Measurements from ENCODE around the gene SMARCC2. TPM values are rescaled to one million over a fixed set of nuclear protein-coding genes. Genes with fewer than 3 reads are reported as not detected.

Gene SMARCC2
- total and polyA plus RNA-seq, 9 of the 15 experiments (the other 6 are each of a cell fraction or from before 2014, with no cell fraction given), result 11.9 to 86.0 (median 36.6) TPM

DNA sequence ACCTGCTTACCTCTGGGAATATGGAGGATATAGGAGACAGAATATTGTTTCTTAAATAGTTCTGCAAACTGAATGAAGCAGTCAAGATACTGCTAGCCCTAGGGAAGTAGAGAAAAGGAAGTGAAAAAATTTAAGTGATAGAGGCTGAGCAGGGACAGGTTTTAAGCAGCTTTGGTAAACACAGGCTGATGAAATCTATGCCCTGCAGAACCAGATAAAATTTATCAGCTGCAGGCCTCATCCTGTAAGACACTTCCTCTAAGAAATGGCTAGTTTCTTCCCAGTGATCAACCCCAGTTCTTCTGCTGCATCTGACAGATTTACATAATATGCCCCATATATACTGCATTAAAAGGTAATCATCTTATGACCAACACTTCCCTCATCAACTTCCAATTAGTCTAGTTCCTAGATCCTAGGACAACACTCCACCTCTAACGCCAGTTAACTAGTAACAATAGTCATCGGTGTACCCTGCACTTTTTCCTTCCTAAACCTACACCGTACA is 62.5 kb downstream of the SMARCC2 start (continued):
- TF ChIP-seq ZNF197 (CRISPR knock-in tag; IDR thresholded peaks at IDR 0.05; ENCODE audit: low read depth) (no peak), POLR2B (IDR thresholded peaks at IDR 0.05; ENCODE audit: low read depth, partially characterized antibody) (peak; percentile 22), CAMTA2 (CRISPR knock-in tag; conservative IDR thresholded peaks at IDR 0.05) (no peak), ZNF224 (CRISPR knock-in tag; IDR thresholded peaks at IDR 0.05) (no peak), ZNF444 (CRISPR knock-in tag; IDR thresholded peaks at IDR 0.05) (no peak), KLF6 (CRISPR knock-in tag; IDR thresholded peaks at IDR 0.05; ENCODE audit: borderline replicate concordance) (no peak), RBM17 (IDR thresholded peaks at IDR 0.05; ENCODE audit: borderline replicate concordance, low read depth, low read length) (no peak), NONO (IDR thresholded peaks at IDR 0.05; ENCODE audit: low read depth in 2 of 2, low read length in 1 of 2) (peak in 1 of 2 experiments; percentile 38; a peak in 1 of 4 replicates), SMAD4 (CRISPR knock-in tag; conservative IDR thresholded peaks at IDR 0.05) (peak; percentile 64; the same call in 1 of the 2 replicates), PHB (CRISPR knock-in tag; IDR thresholded peaks at IDR 0.05) (no peak), RAD51 (IDR thresholded peaks at IDR 0.05; ENCODE audit: borderline replicate concordance, low read depth) (0 out of 2 replicates have a peak, but pooled peaks have one; percentile 8), CEBPG (CRISPR knock-in tag; IDR thresholded peaks at IDR 0.05) (peak; percentile 80), CEBPG (tag; conservative IDR thresholded peaks at IDR 0.05 in 1 of 2, IDR thresholded peaks at IDR 0.05 in 1 of 2) (peak; percentile 80 to 87), TARDBP (IDR thresholded peaks at IDR 0.05) (no peak; the same call in 1 of the 2 replicates), SIX5 (IDR thresholded peaks at IDR 0.05; ENCODE audit: borderline replicate concordance in 1 of 2, insufficient read depth in 1 of 2, low read depth in 1 of 2, low read length in 2 of 2) (no peak), ZNF431 (CRISPR knock-in tag; IDR thresholded peaks at IDR 0.05) (no peak), CBFA2T2 (conservative IDR thresholded peaks at IDR 0.05) (peak; percentile 86)
- TF ChIP-seq, protein P1, sequence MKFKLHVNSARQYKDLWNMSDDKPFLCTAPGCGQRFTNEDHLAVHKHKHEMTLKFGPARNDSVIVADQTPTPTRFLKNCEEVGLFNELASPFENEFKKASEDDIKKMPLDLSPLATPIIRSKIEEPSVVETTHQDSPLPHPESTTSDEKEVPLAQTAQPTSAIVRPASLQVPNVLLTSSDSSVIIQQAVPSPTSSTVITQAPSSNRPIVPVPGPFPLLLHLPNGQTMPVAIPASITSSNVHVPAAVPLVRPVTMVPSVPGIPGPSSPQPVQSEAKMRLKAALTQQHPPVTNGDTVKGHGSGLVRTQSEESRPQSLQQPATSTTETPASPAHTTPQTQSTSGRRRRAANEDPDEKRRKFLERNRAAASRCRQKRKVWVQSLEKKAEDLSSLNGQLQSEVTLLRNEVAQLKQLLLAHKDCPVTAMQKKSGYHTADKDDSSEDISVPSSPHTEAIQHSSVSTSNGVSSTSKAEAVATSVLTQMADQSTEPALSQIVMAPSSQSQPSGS (CRISPR knock-in tag; IDR thresholded peaks at IDR 0.05), result no peak
- TF ChIP-seq, protein P2, sequence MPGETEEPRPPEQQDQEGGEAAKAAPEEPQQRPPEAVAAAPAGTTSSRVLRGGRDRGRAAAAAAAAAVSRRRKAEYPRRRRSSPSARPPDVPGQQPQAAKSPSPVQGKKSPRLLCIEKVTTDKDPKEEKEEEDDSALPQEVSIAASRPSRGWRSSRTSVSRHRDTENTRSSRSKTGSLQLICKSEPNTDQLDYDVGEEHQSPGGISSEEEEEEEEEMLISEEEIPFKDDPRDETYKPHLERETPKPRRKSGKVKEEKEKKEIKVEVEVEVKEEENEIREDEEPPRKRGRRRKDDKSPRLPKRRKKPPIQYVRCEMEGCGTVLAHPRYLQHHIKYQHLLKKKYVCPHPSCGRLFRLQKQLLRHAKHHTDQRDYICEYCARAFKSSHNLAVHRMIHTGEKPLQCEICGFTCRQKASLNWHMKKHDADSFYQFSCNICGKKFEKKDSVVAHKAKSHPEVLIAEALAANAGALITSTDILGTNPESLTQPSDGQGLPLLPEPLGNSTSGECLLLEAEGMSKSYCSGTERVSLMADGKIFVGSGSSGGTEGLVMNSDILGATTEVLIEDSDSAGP (CRISPR knock-in tag; IDR thresholded peaks at IDR 0.05), result no peak
- TF ChIP-seq, protein P3, sequence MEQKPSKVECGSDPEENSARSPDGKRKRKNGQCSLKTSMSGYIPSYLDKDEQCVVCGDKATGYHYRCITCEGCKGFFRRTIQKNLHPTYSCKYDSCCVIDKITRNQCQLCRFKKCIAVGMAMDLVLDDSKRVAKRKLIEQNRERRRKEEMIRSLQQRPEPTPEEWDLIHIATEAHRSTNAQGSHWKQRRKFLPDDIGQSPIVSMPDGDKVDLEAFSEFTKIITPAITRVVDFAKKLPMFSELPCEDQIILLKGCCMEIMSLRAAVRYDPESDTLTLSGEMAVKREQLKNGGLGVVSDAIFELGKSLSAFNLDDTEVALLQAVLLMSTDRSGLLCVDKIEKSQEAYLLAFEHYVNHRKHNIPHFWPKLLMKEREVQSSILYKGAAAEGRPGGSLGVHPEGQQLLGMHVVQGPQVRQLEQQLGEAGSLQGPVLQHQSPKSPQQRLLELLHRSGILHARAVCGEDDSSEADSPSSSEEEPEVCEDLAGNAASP (IDR thresholded peaks at IDR 0.05), result no peak
- TF ChIP-seq, protein P4, sequence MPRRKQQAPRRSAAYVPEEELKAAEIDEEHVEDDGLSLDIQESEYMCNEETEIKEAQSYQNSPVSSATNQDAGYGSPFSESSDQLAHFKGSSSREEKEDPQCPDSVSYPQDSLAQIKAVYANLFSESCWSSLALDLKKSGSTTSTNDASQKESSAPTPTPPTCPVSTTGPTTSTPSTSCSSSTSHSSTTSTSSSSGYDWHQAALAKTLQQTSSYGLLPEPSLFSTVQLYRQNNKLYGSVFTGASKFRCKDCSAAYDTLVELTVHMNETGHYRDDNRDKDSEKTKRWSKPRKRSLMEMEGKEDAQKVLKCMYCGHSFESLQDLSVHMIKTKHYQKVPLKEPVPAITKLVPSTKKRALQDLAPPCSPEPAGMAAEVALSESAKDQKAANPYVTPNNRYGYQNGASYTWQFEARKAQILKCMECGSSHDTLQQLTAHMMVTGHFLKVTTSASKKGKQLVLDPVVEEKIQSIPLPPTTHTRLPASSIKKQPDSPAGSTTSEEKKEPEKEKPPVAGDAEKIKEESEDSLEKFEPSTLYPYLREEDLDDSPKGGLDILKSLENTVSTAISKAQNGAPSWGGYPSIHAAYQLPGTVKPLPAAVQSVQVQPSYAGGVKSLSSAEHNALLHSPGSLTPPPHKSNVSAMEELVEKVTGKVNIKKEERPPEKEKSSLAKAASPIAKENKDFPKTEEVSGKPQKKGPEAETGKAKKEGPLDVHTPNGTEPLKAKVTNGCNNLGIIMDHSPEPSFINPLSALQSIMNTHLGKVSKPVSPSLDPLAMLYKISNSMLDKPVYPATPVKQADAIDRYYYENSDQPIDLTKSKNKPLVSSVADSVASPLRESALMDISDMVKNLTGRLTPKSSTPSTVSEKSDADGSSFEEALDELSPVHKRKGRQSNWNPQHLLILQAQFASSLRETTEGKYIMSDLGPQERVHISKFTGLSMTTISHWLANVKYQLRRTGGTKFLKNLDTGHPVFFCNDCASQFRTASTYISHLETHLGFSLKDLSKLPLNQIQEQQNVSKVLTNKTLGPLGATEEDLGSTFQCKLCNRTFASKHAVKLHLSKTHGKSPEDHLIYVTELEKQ (CRISPR knock-in tag; IDR thresholded peaks at IDR 0.05), result no peak

All from K562 (cell line).